GF-D8 (cell line): ENCODE measurements around the gene PABPN1.

Experiments
- DNase-seq: peaks from one replicate; lab custom pipeline; 2025; lab: John Stamatoyannopoulos, UW

The PABPN1 gene

GRCh38 chr14:23326491-23327332 is 5.5 kb downstream of the PABPN1 start:
- DNase-seq, result no peak

- peak; percentile 5 for DNase-seq
These were observed 6.9 kb downstream of the PABPN1 start for GRCh38 chr14:23327947-23328744.

GRCh38 chr14:23335623-23336022 is 14.4 kb downstream of the PABPN1 start:
- DNase-seq, result no peak

GRCh38 chr14:23339506-23340268 is 18.4 kb downstream of the PABPN1 start:
- no peak for DNase-seq

- DNase-seq, result no peak
These were observed 23.2 kb downstream of the PABPN1 start for GRCh38 chr14:23344481-23344880.

- no peak for DNase-seq
These were observed 24.9 kb downstream of the PABPN1 start for GRCh38 chr14:23345987-23346692.

- no peak for DNase-seq
These were observed 25.6 kb downstream of the PABPN1 start for GRCh38 chr14:23346693-23347405.

GRCh38 chr14:23347406-23348296 is 26.4 kb downstream of the PABPN1 start:
- no peak for DNase-seq

GRCh38 chr14:23348297-23348655 is 27.0 kb downstream of the PABPN1 start:
- DNase-seq, result no peak

- no peak for DNase-seq
These were observed 28.0 kb downstream of the PABPN1 start for GRCh38 chr14:23349156-23349845.

GRCh38 chr14:23351681-23352505 is 30.6 kb downstream of the PABPN1 start:
- DNase-seq, result no peak

- DNase-seq, result no peak
These were observed 31.5 kb downstream of the PABPN1 start, which contains the start of gene SLC22A17 for GRCh38 chr14:23352506-23353432. TSS of gene SLC22A17 (minus strand) at chr14:23352887.

- DNase-seq, result no peak
These were observed 32.1 kb downstream of the PABPN1 start for GRCh38 chr14:23353433-23353780.

- no peak for DNase-seq
These were observed 33.7 kb downstream of the PABPN1 start for GRCh38 chr14:23354990-23355389.

- DNase-seq, result no peak
These were observed 34.7 kb downstream of the PABPN1 start for GRCh38 chr14:23355871-23356435.

- DNase-seq, result no peak
These were observed 35.4 kb downstream of the PABPN1 start for GRCh38 chr14:23356662-23357061.

GRCh38 chr14:23357261-23357660 is 36.0 kb downstream of the PABPN1 start:
- DNase-seq, result no peak
